22Rv1 (cell line): ENCODE data around the gene HDHD5.

ENCODE experiments used
- CTCF ChIP-seq: fragments of 450-650 bp; IDR thresholded peaks from 2 replicates; pipeline ENCODE4 v1.5.1; 2017; ENCODE audit warnings: mild to moderate bottlenecking
- ZFX ChIP-seq: fragments of 450-650 bp; IDR thresholded peaks from 2 replicates; pipeline ENCODE4 v1.6.1; 2017; ENCODE audit warnings: antibody characterized with exemption, borderline replicate concordance

GRCh38 chr22:17120711-17121232 is 38.3 kb downstream of the HDHD5 start:
- TF ChIP-seq CTCF = no peak
- no peak for TF ChIP-seq ZFX
